SK-N-SH (cell line): ENCODE results near the gene CRTC2.

Source experiments
- CTCF ChIP-seq: fragments of 200-600 bp; sonication (generic); IDR thresholded peaks from 2 replicates; pipeline ENCODE4 v1.6.1; 2017; ENCODE audit warnings: antibody characterized with exemption, mild to moderate bottlenecking, moderate library complexity
- EZH2phosphoT487 ChIP-seq: fragments of 200-600 bp; sonication (generic); IDR thresholded peaks from 2 replicates; pipeline ENCODE4 v1.6.1; 2017; ENCODE audit warnings: low read depth, mixed run types, mild to moderate bottlenecking, antibody characterized with exemption, moderate library complexity, borderline replicate concordance
- FOXM1 ChIP-seq: IDR thresholded peaks from 2 replicates; pipeline ENCODE4 v1.4.0; 2012; ENCODE audit warnings: low read depth, mild to moderate bottlenecking
- RAD21 ChIP-seq: IDR thresholded peaks from 2 replicates; pipeline ENCODE4 v1.6.1; 2012; ENCODE audit warnings: mild to moderate bottlenecking, low read length
- RXRA ChIP-seq: IDR thresholded peaks from 2 replicates; pipeline ENCODE4 v1.4.0; 2012; ENCODE audit warnings: low read depth, mild to moderate bottlenecking, borderline replicate concordance
- TF ChIP-seq, protein P1 (sequence below): fragments of 150-350 bp; IDR thresholded peaks from 2 replicates; pipeline ENCODE4 v1.6.1; 2017; ENCODE audit warnings: antibody characterized with exemption, low read length, low read depth, borderline replicate concordance

DNA sequence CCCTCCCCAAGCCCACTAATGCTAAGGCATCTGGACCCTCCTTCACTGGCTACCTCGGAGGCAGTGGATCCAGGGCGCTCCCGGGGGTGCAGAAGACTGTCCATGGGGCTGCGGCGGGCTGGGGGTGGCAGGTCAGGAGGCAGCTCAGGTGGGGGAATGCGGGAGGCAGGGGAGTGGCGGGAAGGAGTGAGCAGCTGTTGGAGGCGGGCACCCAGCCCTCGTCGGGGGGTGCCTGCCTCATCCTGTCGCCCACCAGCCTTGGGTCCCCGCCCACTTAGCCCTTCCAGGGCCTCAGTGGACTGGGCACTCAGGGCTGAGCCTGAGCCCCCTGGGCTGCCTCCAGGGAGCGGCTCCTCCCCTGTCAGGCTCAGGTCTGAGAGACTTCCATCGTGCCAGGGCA lies 25.0 kb downstream of the CRTC2 start:
- TF ChIP-seq, protein P1, sequence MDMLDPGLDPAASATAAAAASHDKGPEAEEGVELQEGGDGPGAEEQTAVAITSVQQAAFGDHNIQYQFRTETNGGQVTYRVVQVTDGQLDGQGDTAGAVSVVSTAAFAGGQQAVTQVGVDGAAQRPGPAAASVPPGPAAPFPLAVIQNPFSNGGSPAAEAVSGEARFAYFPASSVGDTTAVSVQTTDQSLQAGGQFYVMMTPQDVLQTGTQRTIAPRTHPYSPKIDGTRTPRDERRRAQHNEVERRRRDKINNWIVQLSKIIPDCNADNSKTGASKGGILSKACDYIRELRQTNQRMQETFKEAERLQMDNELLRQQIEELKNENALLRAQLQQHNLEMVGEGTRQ = no peak
- no peak for TF ChIP-seq EZH2phosphoT487
- no peak for TF ChIP-seq RAD21
- TF ChIP-seq CTCF = no peak
- no peak for TF ChIP-seq RXRA
- TF ChIP-seq FOXM1 = no peak
